ENCODE measurements around the gene PPP2R5E. TPM values are rescaled to one million over a fixed set of nuclear protein-coding genes. Genes with fewer than 3 reads are reported as not detected.

The PPP2R5E gene
- total and polyA plus RNA-seq, 11 donors, result 6.2 to 44.2 (median 31.3) TPM

DNA sequence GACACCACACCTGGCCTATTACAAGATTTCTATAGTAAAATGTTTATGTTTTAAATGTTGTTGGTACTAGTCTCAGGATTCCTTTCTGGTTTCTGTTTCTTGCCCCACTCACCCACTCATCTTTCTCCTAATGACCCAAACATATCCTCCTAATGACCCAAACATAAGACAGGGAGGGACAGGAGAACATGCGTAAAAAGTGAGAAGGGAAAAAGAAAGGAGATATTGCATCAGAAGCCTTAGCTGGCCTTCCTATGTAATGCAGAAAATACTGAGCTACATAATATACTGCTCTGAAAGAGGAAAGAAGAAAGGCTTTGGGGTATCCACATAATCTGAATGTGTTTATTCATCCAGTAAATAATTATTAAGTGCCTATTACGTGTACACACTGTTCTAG is 119.8 kb downstream of the PPP2R5E start:
- no peak overlapping the region for H3K27ac ChIP-seq
- no peak for DNase-seq
- no peak for ATAC-seq
- H3K27me3 ChIP-seq, result no peaks in the 10 kb centered on the region
- no peak for TF ChIP-seq CTCF (IDR thresholded peaks at IDR 0.05)
- H3K4me1 ChIP-seq, result peaks cover 0 to 26% (median 9%) of the 10 kb centered on the region in 12 donors
- no peak overlapping the region for H3K4me3 ChIP-seq
- H3K36me3 ChIP-seq, result peaks cover 0 to 26% (median 12%) of the 10 kb centered on the region in 9 donors
- no peaks in the 10 kb centered on the region for H3K9me3 ChIP-seq
- 89 to 97% (median 94%) methylated on average over 2 of the region's 2 CpGs for WGBS, 4 donors
- intact Hi-C loops (cut with DNase I), result loop anchor here in 1 of 10 donors (10.0 kb wide), 1 partner anchor 121 kb away; the partner anchor contains the start of gene PPP2R5E

DNA sequence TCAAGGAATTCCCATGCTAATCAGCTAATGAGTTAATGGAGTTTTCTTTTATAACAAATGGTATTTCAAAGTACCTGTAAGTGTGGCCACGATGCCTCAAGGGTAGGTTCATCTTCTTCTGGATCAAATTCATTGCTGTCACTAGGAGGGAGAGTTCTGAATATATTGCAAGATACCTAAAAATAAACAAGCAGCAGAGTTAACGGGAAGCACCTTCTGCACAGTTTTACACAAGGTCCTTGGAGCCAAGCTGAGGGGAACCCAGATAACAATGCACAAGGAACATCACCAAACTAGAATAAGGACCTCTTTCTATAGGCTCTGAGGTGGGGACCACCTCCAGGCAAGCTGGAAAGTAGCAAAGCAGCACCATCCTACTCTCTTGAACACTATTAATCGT is 121.3 kb downstream of the PPP2R5E start:
- Histone ChIP-seq H3K9me3 (no peaks in the 10 kb centered on the region), H3K27me3 (no peaks in the 10 kb centered on the region), H3K36me3 (peaks cover 0 to 26% (median 12%) of the 10 kb centered on the region in 9 donors), H3K27ac (no peak overlapping the region), H3K4me1 (peaks cover 0 to 26% (median 6%) of the 10 kb centered on the region in 12 donors), H3K4me3 (no peak overlapping the region)
- 43 to 53% (median 50%) methylated on average over 3 of the region's 3 CpGs for WGBS, 4 donors
- no peak for TF ChIP-seq CTCF (IDR thresholded peaks at IDR 0.05)
- TF ChIP-seq POLR2A (IDR thresholded peaks at IDR 0.05), result no peak
- intact Hi-C loops (cut with DNase I), result loop anchor here in 1 of 10 donors (10.0 kb wide), 1 partner anchor 123 kb away; the partner anchor contains the start of gene PPP2R5E
- DNase-seq, result no peak
- ATAC-seq, result peak in 2 of 4 donors; percentile 39 to 48

DNA sequence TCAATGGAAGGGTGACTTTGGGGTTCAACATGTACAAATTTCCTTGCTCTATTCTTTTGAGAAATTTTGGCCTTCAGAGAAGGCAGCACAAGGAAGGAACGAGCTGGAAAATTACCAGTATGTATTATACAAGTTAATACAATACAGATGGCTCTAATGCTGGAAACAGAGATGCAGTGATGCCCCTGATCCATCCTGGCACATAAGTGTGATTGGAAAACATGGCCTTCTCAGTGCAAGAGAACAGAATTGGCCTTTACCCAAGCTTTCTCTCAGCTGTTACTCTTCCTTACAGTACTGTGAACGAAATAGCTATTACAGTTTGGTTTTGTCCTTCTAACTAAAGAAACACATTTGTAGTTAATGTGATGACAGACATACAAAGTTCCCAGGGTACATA is 122.0 kb downstream of the PPP2R5E start:
- no peak for DNase-seq
- intact Hi-C loops (cut with DNase I), result loop anchor here in 1 of 10 donors (10.0 kb wide), 1 partner anchor 124 kb away; the partner anchor contains the start of gene PPP2R5E

GRCh38 chr14:63418020-63418419 is 125.2 kb downstream of the PPP2R5E start:
- Histone ChIP-seq H3K36me3 (peaks cover 0 to 45% (median 22%) of the 10 kb centered on the region in 9 donors), H3K9me3 (no peaks in the 10 kb centered on the region), H3K27me3 (no peaks in the 10 kb centered on the region), H3K27ac (no peak overlapping the region), H3K4me1 (peaks cover 0 to 11% (median 0%) of the 10 kb centered on the region in 12 donors), H3K4me3 (no peak overlapping the region)
- TF ChIP-seq POLR2A (IDR thresholded peaks at IDR 0.05) (no peak), CTCF (IDR thresholded peaks at IDR 0.05) (no peak)
- WGBS, 4 donors, result 75 to 91% (median 87%) methylated on average over 3 of the region's 3 CpGs
- DNase-seq (no peak), ATAC-seq (no peak)
- intact Hi-C loops (cut with DNase I), result no loop called here

More for the DNA sequence above, 122.0 kb downstream of the PPP2R5E start:
- ATAC-seq, result no peak
- no peaks in the 10 kb centered on the region for H3K27me3 ChIP-seq
- TF ChIP-seq POLR2A (IDR thresholded peaks at IDR 0.05) (no peak), CTCF (IDR thresholded peaks at IDR 0.05) (no peak)
- no peak overlapping the region for H3K27ac ChIP-seq
- no peak overlapping the region for H3K4me3 ChIP-seq
- WGBS, 4 donors, result 71 to 80% (median 73%) methylated on average over 2 of the region's 2 CpGs
- H3K9me3 ChIP-seq, result no peaks in the 10 kb centered on the region
- H3K4me1 ChIP-seq, result peaks cover 0 to 21% (median 4%) of the 10 kb centered on the region in 12 donors
- H3K36me3 ChIP-seq, result peaks cover 0 to 26% (median 12%) of the 10 kb centered on the region in 9 donors
